ENCODE results near the gene ABCC9.
"Not testable (repeated sequence)": the region's sequence is repeated elsewhere in the genome, so short reads cannot be mapped to it uniquely, and the experiment has no call there.

ABCC9 gene

DNA sequence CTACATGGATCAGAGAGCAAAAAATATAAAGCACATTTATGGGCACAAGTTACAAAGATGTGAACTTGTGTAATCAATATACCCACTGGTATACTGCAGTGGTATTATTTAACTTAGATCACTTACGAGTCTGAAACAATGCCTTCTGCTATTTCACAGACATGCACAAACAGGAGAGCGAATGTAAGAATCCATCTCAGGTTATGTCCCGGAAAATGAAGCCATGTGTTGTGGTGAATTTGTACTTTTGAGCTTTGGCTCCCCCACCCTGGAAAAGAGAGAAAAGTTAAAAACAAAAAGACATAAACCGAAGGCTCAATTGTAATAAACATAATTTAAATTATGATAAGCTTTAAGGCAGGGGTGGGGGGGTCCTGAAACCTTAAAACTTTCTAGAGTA, 7.6 kb downstream of the ABCC9 start:
- no peak for DNase-seq (ENCODE audit: low read depth in 2 of 2)

DNA sequence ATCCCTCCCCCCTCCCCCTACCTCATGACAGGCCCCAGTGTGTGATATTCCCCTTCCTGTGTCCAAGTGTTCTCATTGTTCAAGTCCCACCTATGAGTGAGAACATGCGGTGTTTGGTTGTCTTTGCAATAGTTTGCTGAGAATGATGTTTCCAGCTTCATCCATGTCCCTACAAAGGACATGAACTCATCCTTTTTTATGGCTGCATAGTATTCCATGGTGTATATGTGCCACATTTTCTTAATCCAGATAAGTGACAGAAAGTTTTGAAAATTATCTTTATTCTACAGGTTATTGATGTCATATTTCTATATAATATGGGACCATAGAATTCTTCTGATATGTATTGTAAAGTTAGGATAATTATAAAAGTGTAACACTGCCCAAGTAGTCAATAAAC, 11.3 kb downstream of the ABCC9 start:
- not testable (repeated sequence) for DNase-seq (ENCODE audit: low read depth in 2 of 2)

DNA sequence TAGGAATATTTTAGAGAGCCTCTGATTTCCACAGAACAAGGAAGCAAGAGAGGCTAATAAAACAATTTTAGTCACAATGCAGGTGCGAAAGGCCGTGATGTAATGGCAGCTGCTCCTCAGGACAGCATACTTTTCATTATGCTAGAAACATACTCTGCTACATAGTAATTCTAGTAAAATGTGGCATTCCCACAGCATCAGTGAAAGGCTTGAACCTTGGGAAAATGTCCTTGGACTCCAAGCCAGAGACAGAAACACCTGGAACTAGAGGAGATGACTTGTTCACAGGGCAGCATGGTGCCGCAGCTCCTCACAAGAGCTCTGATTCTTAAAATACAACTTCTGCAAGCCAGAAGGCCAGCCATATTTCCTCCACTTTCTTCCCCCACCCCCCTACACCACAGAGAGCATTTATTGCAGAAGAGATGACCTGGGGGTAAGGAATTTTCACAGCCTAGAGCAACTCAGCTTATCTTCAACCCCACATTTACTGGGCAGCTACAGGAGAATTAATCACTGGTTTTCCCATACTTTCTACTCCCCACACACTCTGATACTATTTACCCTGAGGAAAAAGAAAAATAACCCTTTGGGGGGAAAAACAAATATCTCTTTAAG, 15.8 kb downstream of the ABCC9 start:
- no peak for DNase-seq (ENCODE audit: low read depth in 2 of 2)

DNA sequence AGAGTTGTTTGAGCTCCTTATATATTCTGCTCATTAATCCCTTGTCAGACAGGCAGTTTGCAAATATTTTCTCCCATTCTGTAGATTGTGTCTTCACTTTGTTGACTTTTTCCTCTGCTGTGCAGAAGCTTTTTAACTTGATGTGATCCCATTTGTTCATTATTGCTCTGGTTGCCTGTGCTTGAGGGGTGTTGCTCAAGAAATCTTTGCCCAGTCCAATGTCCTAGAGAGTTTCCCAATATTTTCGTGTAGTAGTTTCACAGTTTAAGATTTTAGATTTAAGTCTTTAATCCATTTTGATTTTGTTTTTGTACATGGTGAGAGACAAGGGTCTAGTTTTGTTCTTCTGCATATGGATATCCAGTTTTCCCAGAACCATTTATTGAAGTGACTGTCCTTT, 19.8 kb downstream of the ABCC9 start:
- no peak for DNase-seq (ENCODE audit: low read depth in 2 of 2)

DNA sequence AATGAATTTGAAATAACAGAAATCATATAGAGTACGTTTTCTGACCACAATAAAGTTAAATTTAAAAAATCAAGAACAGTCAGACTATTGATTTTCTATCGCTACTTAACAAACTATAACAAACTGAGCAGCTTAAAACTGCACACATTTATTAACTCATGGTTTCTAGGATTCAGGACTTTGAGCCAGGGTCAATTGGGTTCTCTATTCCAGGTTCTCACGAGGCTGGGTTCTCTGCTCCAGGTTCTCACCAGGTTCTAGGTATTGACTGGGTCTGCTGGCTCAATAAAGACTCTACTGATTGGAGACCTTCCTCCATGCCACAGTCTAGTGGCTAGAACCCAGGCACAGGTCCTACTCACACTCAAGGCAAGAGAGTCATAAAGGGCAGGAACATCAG, 22.8 kb downstream of the ABCC9 start:
- no peak for DNase-seq (ENCODE audit: low read depth in 2 of 2)

DNA sequence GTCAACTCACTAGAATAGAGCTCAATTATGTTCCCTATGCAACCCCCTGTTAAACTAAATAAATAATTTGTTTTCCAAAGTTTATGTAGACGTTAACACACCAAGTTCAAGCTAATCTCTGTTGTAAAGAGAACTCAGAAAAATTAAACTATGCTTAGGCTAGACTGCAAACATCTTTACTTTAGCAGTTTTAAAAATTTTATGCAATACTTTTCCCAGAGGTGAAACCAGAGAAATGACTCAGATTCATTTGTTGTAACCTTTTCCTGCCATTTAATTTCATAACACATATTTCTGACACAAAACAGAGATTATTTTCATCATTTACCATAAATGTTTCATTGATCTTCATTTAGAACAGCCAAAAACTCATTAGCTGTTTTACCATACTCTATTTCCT, 27.4 kb downstream of the ABCC9 start:
- DNase-seq (ENCODE audit: low read depth in 2 of 2) = no peak

DNA sequence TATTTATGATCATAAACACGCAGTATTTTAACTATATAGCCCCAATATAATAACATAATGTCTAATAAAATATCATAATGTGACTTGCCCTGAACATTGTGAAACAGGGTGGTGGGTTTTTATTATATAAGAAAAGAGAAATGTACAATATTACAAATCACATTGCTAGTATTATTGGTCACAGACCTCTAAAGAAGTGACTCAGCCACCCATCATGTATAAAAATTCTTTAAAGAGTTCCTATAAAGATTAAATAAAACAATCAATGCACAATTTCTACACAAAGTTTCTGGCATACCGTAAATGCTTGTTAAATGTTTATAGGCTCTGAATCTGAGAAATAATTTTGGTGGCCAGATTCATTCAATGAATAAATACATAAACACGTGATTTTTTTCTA, 28.9 kb downstream of the ABCC9 start:
- no peak for DNase-seq (ENCODE audit: low read depth in 2 of 2)

DNA sequence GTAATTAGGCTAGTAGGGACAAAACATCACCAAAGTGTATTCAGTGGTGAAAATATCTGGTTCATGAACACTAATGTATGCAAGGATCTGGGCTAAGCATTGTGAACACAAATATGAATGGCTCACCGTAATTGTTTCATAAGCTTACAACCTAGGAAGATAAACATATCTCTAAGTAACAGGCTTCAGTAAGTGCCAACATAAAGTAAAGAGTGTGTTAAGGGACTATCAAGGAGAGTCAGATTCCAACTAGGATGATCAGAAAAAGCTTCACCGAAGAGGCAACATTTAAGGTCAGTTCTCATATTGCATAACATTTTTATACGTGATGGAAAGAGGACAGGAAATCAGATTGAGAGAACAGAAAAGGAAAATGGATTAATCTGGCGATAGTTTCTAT, 29.4 kb downstream of the ABCC9 start:
- no peak for DNase-seq (ENCODE audit: low read depth in 2 of 2)

DNA sequence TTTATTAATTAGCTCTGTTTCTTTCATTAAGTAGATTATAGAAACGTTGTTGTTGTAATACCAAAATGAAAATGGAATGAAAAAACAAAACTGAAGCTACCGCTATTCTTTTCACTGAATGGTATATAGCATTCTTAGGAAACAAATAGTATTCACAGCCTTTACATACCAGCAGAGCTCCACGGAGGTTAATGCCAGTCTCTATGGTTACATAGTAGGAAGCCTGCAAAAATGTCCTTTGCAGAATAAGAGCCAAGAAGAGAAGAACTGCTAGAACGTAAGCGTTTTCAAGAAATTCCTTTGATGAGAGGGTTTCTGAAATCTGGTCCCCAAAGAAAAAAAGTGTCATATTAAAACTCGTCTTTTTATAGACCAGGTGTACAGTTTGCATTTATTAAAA, 30.6 kb downstream of the ABCC9 start:
- DNase-seq (ENCODE audit: low read depth in 2 of 2) = no peak

DNA sequence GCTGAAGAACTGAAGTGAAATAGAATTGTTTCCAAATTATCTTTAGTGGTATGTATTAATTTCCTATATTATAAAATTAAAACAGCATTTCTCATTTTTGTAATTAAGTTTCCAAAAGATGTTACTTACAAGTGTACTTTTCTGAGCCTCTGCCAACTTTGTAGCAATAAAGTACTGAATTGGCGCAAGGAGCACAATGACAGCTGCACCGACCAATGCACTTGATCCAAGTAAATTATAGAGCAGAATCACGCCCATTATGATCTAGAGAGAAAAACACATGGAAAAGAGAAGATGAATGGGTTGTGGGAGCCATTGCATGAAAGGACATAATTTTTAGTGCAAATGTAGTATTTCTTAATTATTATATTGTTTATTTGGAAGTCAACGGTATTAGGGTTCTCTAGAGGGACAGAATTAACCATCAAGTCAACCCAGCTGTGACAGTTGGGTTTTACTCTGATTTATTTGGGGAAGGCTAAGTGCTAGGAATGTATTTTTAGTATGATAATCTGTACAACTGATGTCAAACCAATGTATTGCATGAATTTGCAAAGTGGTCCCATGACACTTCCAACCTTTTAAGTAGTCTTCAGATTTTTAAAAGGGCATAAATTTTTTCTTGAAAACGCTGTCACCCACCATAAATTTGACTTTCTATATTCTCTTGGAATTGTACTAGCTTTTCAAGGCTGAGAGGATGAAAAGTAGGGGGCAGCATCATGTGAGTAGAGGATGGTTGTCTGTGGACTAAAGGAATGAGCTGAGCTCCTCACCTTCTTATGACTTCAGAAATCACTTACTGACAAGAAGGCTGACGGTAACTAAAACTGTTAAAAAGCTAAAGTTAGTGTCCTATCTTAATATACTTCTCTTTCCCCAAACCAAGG, 33.0 kb downstream of the ABCC9 start:
- DNase-seq (ENCODE audit: low read depth in 2 of 2) = no peak

DNA sequence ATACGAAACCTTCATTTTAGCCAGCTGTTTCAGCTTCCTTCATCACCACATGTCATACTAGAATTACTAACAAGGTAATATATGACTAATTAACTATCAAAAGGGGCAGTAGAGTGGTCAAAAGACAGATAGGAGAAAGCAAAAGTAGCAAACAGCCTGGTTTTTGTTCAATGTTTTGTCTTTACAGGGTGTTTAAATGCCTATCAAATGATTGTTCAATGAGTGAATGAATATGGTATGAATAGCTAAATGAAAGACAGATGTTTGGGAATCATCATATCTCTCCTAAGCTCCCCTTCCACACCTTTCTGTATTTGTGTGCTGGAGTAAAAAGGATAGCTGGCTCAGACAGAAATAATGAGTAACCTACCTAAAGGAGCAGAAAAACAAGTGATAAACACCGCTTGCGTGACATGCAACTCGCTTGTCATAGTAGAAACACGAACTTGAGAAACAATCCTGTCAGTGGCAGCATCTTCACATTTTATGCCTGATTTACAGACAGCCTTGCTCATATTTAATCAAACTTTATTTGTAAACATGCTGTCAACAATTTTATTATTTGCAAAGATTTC, 34.2 kb downstream of the ABCC9 start:
- no peak for DNase-seq (ENCODE audit: low read depth in 2 of 2)

DNA sequence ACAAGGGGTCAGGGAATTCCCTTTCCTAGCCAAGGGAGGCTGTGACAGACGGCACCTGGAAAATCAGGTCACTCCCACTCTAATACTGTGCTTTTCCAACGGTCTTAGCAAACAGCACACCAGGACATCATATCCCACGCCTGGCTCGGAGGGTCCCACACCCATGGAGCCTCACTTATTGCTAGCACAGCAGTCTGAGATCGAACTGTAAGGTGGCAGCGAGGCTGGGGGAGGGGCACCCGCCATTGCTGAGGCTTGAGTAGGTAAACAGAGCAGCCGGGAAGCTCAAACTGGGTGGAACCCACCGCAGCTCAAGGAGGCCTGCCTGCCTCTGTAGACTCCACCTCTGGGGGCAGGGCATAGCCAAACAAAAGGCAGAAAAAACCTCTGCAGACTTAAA, 41.7 kb downstream of the ABCC9 start:
- not testable (repeated sequence) for DNase-seq (ENCODE audit: low read depth in 2 of 2)

DNA sequence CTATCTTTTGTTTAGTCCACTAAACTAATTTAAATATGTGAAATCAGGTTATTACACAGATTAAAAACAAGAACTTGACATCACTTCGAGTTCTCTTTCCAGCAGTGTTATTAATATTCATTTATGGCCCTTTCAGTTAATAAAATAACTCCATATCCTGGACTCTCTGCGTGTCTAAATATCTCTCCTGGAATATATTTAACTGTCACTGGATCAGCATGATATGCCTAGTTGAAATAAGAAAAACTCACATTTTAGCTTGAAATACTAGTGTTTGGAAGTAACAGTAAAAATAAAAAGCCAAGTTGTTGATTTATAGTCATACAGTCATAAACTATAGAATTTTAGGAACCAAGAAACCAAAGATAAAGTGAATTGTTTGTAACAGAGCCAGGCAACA, 45.6 kb downstream of the ABCC9 start:
- no peak for DNase-seq (ENCODE audit: low read depth in 2 of 2)

DNA sequence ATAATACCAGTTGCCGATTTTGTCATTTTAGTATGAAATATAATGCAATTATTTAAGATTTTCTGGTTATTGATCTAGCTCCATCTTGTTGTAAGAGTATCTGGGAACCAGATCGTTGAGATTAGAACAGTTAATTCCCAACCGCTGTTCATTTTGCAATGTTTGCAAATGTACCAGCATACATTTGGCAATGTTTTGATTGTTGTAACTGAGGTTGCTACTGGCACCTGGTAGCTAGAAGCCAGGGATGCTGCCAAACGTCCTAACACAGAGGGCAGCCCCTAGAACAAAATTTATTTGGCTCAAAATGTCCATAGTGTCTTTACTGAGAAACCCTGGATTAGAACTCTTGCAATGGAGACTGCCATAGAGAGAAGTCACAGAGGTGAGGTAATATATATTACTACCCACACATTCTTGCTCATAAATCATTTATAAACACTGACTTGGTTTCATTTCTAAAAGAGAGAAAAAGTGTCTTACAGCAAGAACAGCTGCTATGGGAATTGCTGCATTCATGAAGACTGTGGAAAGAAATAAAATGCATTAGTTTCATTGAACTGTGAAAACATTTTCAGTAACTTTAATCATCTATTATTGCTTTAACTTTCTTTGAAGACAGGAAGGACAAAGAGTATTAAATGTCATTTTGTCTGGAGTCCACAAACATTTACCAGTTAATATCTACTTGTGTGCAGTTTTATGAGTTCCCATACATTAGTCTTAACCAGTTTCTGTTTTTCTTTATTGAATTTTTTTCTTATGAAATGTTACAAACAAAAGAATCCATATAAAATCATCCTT, 46.2 kb downstream of the ABCC9 start:
- no peak for DNase-seq (ENCODE audit: low read depth in 2 of 2)

DNA sequence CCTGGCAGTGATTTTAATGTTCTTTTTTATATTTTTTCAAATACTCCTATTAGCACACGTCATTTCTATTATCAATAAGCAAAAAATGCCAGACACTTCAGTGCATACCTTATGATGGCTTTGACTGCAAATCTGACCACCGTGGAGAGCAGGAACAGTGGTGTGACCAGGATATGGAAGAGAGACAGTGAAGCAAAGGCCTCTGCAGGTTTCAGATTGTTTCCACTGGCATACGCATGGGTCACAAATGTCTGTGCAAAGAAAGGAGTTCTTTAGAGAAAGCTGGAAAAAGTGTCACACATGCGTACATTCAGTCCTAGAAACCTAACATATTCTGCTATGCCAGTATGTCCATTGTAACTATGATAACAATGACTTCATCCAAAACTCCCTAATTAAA, 47.3 kb downstream of the ABCC9 start:
- no peak for DNase-seq (ENCODE audit: low read depth in 2 of 2)

DNA sequence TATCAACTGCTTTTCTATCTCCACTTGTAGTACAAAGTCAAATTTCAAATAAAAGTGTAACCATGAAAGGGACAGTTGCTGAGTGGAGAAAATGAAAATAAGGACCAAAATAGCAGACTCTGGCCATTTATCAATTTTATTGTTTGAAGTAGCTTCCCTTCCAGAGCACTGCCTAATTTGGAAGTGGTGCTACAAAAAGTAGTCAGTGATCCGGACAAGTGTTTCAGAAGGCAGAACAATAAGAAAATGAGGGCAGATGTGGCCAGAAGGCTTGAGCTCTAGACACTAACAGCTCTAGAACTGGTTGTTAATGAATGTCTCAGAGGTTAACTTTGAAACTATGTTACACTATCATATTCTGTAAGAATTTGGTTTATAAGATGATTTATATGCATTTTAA, 48.9 kb downstream of the ABCC9 start:
- DNase-seq (ENCODE audit: low read depth in 2 of 2) = no peak

DNA sequence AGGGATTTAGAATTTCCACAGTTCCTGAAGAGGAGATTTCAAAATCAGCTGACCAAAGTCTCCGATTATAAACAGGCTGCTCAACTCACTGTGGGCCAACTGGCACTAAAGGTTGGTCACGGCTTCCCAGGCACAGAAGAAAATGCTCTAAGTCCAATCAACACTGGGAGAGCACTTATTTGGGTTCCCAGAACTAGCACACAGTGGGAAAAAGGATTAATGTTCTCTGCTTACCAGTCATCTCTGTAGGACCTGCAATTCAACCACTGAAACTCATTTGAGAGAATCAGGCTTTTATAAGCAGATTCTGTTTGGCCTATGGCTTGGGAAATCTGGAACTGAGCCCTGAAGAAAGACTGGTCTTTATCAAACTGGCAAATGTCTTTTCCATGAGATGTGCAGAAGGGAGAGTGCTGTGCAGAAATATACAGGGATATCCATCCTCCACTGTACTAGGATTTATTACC, 49.4 kb downstream of the ABCC9 start:
- DNase-seq (ENCODE audit: low read depth in 2 of 2) = no peak

DNA sequence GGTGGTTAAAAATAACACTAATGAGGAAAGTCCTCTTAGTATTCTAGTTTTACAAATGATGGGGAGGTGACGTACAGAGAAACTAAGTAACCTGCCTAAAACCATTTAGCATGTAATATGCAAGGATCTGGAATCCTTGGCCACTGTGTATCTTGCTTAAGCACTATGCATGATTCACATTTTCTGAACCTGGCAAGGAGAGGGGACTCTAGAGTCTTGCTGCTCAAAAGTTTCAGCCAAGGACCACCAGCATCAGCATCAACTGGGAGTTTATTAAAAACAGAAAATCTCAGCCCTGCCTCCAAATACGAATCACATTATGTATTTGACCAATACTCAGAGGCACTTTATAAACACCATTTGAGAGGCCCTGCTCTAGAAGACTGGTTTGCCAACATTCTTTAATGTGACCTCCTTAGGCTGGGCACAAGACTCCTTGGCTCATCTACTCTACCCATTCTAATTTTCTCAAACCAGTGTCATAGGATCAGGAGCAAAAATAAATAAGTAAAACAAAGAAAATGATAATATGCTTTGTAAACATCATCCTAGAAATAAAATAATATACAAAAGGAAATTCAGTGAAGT, 52.9 kb downstream of the ABCC9 start:
- DNase-seq (ENCODE audit: low read depth in 2 of 2) = no peak

DNA sequence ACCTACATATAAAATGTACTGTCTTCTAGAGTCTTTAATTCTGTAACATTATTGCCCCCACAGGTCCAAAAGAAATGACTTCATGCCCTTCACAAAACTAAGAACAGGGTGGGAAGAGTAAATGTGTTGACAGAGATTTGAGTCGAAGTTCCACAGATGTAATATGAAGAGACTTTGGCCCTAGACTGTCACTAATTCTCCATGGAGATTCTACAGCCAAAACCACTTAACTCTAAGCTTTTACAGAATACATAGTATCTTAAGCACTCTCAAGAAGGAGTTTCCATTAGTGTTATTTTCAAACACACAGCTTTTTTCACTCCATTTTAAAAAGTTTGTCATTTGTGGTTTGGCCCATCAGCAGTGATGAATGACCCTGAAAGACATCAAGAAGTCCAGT, 56.3 kb downstream of the ABCC9 start:
- no peak for DNase-seq (ENCODE audit: low read depth in 2 of 2)

DNA sequence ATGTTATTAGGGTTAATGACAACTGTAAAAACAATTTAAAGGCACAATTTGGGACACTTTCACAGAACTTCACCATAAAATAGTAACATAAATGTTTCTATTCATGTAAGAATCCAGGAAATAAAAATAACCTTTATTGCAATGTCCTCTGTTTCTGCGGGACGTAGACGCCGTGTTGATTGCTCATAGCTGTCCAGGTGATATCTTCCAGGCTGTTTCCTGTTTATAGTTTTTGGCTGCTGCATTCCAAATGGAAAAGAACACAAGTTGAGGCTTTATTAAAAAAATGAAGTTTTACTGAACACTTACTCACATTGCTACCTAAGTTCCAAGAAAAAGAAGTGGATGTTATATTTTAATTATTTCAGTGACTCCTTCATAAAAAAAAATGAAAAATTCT, 58.6 kb downstream of the ABCC9 start:
- no peak for DNase-seq (ENCODE audit: low read depth in 2 of 2)

DNA sequence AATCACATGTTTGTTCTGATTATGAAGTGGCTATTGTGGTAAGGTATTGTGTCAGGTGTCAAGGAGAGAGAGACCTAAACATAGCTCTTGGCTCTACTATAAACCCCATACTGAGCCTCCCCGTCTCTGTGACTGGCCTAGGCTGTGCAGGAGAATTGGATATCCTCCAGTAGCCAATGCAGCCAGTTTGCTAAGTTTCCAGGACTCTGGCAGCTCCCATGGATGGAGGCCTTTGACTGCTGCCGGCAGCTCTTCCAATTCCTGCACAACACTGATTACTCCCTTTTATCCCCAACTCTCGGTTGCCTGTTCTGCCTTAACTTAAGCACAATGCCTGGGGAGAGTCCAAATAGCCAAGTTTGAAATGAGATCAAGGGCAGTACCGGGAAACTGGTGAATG, 59.3 kb downstream of the ABCC9 start:
- DNase-seq (ENCODE audit: low read depth in 2 of 2) = no peak

DNA sequence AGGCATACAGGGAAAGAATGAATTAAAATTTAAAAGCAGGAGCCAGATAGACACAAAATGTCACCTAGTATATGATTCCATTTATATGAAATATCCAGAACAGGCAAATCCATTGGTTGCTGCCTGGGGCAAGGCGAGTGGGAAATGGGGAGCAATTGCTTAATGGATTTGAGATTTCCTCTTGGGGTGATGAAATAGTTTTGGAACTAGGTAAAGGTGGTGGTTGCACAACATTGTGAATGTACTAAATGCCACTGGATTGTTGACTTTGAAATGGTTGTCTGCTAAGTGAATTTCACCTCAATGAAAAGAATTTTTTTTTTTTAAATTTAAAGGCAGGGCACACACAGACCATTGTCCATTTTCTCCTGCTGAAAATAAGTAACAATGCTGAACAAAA, 61.9 kb downstream of the ABCC9 start:
- no peak for DNase-seq (ENCODE audit: low read depth in 2 of 2)
